Non-pigmented ciliary epithelial cell (primary cell): ENCODE data around the gene ASB1.

Experiments
- DNase-seq: peaks from one replicate; pipeline ENCODE4 v3.0.0-alpha.2; 2010; ENCODE audit warnings: low read depth

Gene ASB1

GRCh38 chr2:238445409-238446190, 18.9 kb downstream of the ASB1 start:
- no peak for DNase-seq

GRCh38 chr2:238446371-238446770, 19.6 kb downstream of the ASB1 start:
- DNase-seq: no peak

- DNase-seq: no peak
Observed at GRCh38 chr2:238448031-238448955, 21.6 kb downstream of the ASB1 start.

GRCh38 chr2:238449241-238449640, 22.5 kb downstream of the ASB1 start:
- DNase-seq: no peak

- no peak for DNase-seq
Observed at GRCh38 chr2:238449909-238450417, 23.2 kb downstream of the ASB1 start.

GRCh38 chr2:238450440-238450861, 23.7 kb downstream of the ASB1 start:
- no peak for DNase-seq

GRCh38 chr2:238453842-238454241, 27.1 kb downstream of the ASB1 start:
- no peak for DNase-seq

- DNase-seq: no peak
Observed at GRCh38 chr2:238456449-238456848, 29.7 kb downstream of the ASB1 start.

- no peak for DNase-seq
Observed at GRCh38 chr2:238456970-238457926, 30.5 kb downstream of the ASB1 start.

GRCh38 chr2:238457927-238458324, 31.2 kb downstream of the ASB1 start:
- no peak for DNase-seq

GRCh38 chr2:238458651-238459050, 31.9 kb downstream of the ASB1 start:
- no peak for DNase-seq

GRCh38 chr2:238459081-238459629, 32.4 kb downstream of the ASB1 start:
- no peak for DNase-seq

GRCh38 chr2:238461051-238461450, 34.3 kb downstream of the ASB1 start:
- DNase-seq: no peak

GRCh38 chr2:238461491-238461890, 34.8 kb downstream of the ASB1 start:
- no peak for DNase-seq

- no peak for DNase-seq
Observed at GRCh38 chr2:238461916-238462315, 35.2 kb downstream of the ASB1 start.

- peak; percentile 28 for DNase-seq
Observed at GRCh38 chr2:238462782-238463396, 36.2 kb downstream of the ASB1 start.

GRCh38 chr2:238464389-238464788, 37.7 kb downstream of the ASB1 start:
- DNase-seq: no peak

GRCh38 chr2:238465487-238466242, 38.9 kb downstream of the ASB1 start:
- no peak for DNase-seq

GRCh38 chr2:238466243-238466756, 39.6 kb downstream of the ASB1 start:
- no peak for DNase-seq

- DNase-seq: no peak
Observed at GRCh38 chr2:238467062-238467461, 40.3 kb downstream of the ASB1 start.
